Naive thymus-derived CD4-positive, alpha-beta T cell (primary cell): Measurements from ENCODE around the gene CLOCK. TPM values are rescaled to one million over a fixed set of nuclear protein-coding genes. Genes with fewer than 3 reads are reported as not detected.

ENCODE experiments used
- ATAC-seq: fragments of 150-1000 bp; cut with Tn5 transposase; 2 replicates; pipeline ENCODE4 v1.10.0; 2021; ENCODE audit warnings: mild to moderate bottlenecking, moderate library complexity
- CTCF ChIA-PET: fragments of 350-600 bp; sonication (Branson Sonifier 250); formaldehyde crosslinking; loops from one replicate; lab custom pipeline; 2021; ENCODE audit warnings: antibody characterized with exemption; lab: Charles Lee
- POLR2A ChIA-PET: fragments of 350-600 bp; sonication (Branson Sonifier 250); formaldehyde crosslinking; loops from one replicate; lab custom pipeline; 2021; ENCODE audit warnings: antibody characterized with exemption, inconsistent platforms; lab: Charles Lee
- DNase-seq, 9 donors: peaks; one replicate each; pipeline versions ENCODE4 v3.0.0 to v3.0.0-alpha.2; 2020 to 2022; ENCODE audit warnings: mixed read lengths in 1 of 9
- H3K27ac ChIP-seq: one replicate; pipeline ENCODE4 v1.7.0; 2013; ENCODE audit warnings: mild to moderate bottlenecking, low read depth, low read length, moderate library complexity
- H3K27me3 ChIP-seq, 2 donors: one replicate each; pipeline ENCODE4 v1.7.0; 2013; ENCODE audit warnings: low read length in 2 of 2, mild to moderate bottlenecking in 2 of 2, moderate library complexity in 2 of 2; ENCODE audit not compliant: control insufficient read depth in 2 of 2, insufficient read depth in 2 of 2
- H3K36me3 ChIP-seq, 3 experiments: 1 replicate in 2 of 3; 2 replicates in 1 of 3; pipeline ENCODE4 v1.7.0; 2013; ENCODE audit warnings: low read length in 3 of 3, mild to moderate bottlenecking in 3 of 3, moderate library complexity in 1 of 3; ENCODE audit not compliant: insufficient read depth in 3 of 3, control insufficient read depth in 2 of 3
- H3K4me1 ChIP-seq, 2 donors: one replicate each; pipeline ENCODE4 v1.7.0; 2013; ENCODE audit warnings: low read length in 2 of 2, mild to moderate bottlenecking in 2 of 2, moderate library complexity in 1 of 2; ENCODE audit not compliant: control insufficient read depth in 2 of 2, insufficient read depth in 2 of 2
- H3K4me3 ChIP-seq: 2 replicates; pipeline ENCODE4 v1.7.0; 2013; ENCODE audit warnings: mild to moderate bottlenecking, low read length
- H3K9me3 ChIP-seq, 3 experiments: 1 replicate in 2 of 3; 2 replicates in 1 of 3; pipeline ENCODE4 v1.7.0; 2013; ENCODE audit warnings: low read length in 3 of 3; ENCODE audit not compliant: control insufficient read depth in 2 of 3
- H3K27ac Mint-ChIP-seq, 9 donors: one replicate each; pipeline ENCODE4 v1.8.0; 2020 to 2022; ENCODE audit warnings: mixed read lengths in 9 of 9, mild to moderate bottlenecking in 8 of 9, moderate library complexity in 5 of 9, inconsistent platforms in 2 of 9
- H3K27me3 Mint-ChIP-seq, 5 donors: one replicate each; pipeline ENCODE4 v1.8.0; 2021 to 2022; ENCODE audit warnings: mixed read lengths in 5 of 5, mild to moderate bottlenecking in 1 of 5
- H3K36me3 Mint-ChIP-seq, 5 donors: one replicate each; pipeline ENCODE4 v1.8.0; 2020 to 2022; ENCODE audit warnings: mixed read lengths in 5 of 5, mild to moderate bottlenecking in 3 of 5, inconsistent platforms in 1 of 5
- H3K4me1 Mint-ChIP-seq, 7 donors: one replicate each; pipeline ENCODE4 v1.8.0; 2020 to 2022; ENCODE audit warnings: mixed read lengths in 7 of 7, mild to moderate bottlenecking in 3 of 7, inconsistent platforms in 1 of 7
- H3K4me3 Mint-ChIP-seq, 10 donors: one replicate each; pipeline ENCODE4 v1.8.0; 2020 to 2022; ENCODE audit warnings: mild to moderate bottlenecking in 10 of 10, mixed read lengths in 10 of 10, moderate library complexity in 6 of 10, inconsistent platforms in 2 of 10
- H3K9me3 Mint-ChIP-seq, 11 donors: one replicate each; pipeline ENCODE4 v1.8.0; 2020 to 2022; ENCODE audit warnings: mixed read lengths in 11 of 11, mild to moderate bottlenecking in 4 of 11, inconsistent platforms in 1 of 11, moderate library complexity in 1 of 11
- intact Hi-C, 2 donors: fragments of 100-400 bp; cut with micrococcal nuclease; formaldehyde crosslinking; loops; one replicate each; pipeline ENCODE4 v1.15.1; 2023
- polyA plus RNA-seq, 2 donors: library from polyadenylated mRNA; unstranded; fragments of 300-500 nt; fragmentation: Illumina TruSeq; gene quantifications; one replicate each; pipeline ENCODE4 v1.2.3, GENCODE V29; 2021
- total RNA-seq, 6 experiments: library from RNA in 5 of 6; stranded (reverse) in 5 of 6; gene quantifications; 1 replicate in 5 of 6; 2 replicates in 1 of 6; pipeline ENCODE4 v1.2.3 and lab custom pipeline; 2021 to 2026

Gene CLOCK
- total and polyA plus RNA-seq, 7 experiments from 2014 or later = 4.6 to 12.6 (median 8.6) TPM

DNA sequence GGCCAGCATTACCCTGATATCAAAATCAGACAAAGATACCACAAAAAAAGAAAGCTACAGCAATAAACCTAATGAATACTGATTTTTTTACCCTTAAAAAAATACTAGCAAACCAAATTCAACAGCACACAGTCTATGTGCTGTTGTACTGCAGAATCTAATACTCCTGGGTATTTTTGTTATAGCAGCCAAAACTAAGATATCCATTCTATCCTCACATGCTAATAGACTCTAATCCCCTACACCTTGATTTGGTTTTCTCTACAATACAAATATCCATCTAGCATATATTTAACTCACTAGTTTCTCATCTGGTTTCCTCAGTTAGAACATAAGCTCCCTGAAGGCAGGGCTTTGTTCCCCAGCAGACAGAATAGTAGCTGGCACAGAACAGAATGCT lies 12.4 kb downstream of the CLOCK start:
- DNase-seq (no peak), ATAC-seq (no peak)
- intact Hi-C loops = loop anchor here in 1 of 2 donors (5.0 kb wide), 1 partner anchor 37 kb away; no protein-coding TSS in a partner anchor
- Histone ChIP-seq H3K4me3 (no peak overlapping the region), H3K27me3 (no peaks in the 10 kb centered on the region), H3K4me1 (peaks cover 10 to 12% of the 10 kb centered on the region in 2 donors), H3K36me3 (no peaks in the 10 kb centered on the region), H3K27ac (no peak overlapping the region), H3K9me3 (no peaks in the 10 kb centered on the region)
- Mint-ChIP-seq H3K27me3 (no peaks in the 10 kb centered on the region), H3K9me3 (peaks cover 6 to 44% (median 12%) of the 10 kb centered on the region in 11 donors), H3K27ac (no peak overlapping the region), H3K4me1 (peaks cover 14 to 37% (median 29%) of the 10 kb centered on the region in 7 donors), H3K36me3 (peaks cover 0 to 40% (median 36%) of the 10 kb centered on the region in 5 donors), H3K4me3 (no peak overlapping the region)
- POLR2A ChIA-PET = no interaction called here
- CTCF ChIA-PET = no interaction called here

DNA sequence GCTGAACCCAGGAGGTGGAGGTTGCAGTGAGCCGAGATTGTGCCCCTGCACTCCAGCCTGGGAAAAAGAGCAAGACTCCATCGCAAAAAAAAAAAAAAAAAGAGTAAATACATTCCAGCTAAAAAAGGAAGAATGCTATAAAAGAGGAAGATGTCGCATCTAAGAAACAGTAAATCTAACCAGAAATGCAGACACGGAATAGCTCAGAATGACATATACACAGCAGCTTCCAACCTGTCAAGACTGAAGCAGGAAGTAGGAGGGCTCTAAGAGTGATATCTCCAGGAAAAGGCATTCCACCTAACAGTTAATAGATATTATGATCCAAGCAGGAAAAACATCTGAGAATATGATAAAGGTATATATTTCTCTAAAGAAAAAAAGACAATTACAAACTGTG lies 16.0 kb downstream of the CLOCK start:
- H3K4me3 Mint-ChIP-seq = no peak overlapping the region
- H3K27ac Mint-ChIP-seq = no peak overlapping the region
- Histone ChIP-seq H3K36me3 (no peaks in the 10 kb centered on the region), H3K4me1 (no peaks in the 10 kb centered on the region), H3K27me3 (no peaks in the 10 kb centered on the region), H3K9me3 (no peaks in the 10 kb centered on the region), H3K27ac (no peak overlapping the region), H3K4me3 (no peak overlapping the region)
- ChIA-PET POLR2A (interaction anchor here (1.0 kb wide), 1 partner anchor 15 kb away, joined by 3 read pairs; no protein-coding TSS in a partner anchor), CTCF (no interaction called here)
- H3K9me3 Mint-ChIP-seq = peaks cover 7 to 44% (median 12%) of the 10 kb centered on the region in 11 donors
- ATAC-seq = no peak
- no peaks in the 10 kb centered on the region for H3K27me3 Mint-ChIP-seq
- peaks cover 0 to 28% (median 16%) of the 10 kb centered on the region in 7 donors for H3K4me1 Mint-ChIP-seq
- intact Hi-C loops = loop anchor here in 1 of 2 donors (5.0 kb wide), 1 partner anchor 33 kb away; no protein-coding TSS in a partner anchor
- H3K36me3 Mint-ChIP-seq = peaks cover 0 to 52% (median 43%) of the 10 kb centered on the region in 5 donors
- DNase-seq = no peak

DNA sequence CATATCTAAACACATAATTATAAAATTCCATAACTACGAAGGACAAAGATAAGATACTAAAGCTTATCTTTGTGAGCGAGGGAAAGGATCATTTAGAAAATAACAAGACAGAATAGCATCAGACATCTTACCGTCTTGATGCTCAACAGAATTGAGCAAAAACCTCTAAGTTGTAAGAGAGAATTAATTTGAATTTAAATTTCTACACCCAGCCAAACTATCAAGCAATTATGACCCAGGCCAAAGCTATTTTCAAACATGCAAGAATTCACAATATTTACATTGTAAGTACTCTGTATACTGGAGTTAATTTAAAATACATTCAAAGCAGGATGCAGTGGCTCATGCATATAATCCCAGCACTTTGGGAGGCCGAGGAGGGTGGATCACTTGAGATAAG lies 16.5 kb downstream of the CLOCK start:
- peaks cover 0 to 28% (median 16%) of the 10 kb centered on the region in 7 donors for H3K4me1 Mint-ChIP-seq
- H3K27ac Mint-ChIP-seq = peak overlapping the region in 1 of 9 donors; percentile 11
- no peak overlapping the region for H3K4me3 Mint-ChIP-seq
- Histone ChIP-seq H3K4me3 (no peak overlapping the region), H3K36me3 (no peaks in the 10 kb centered on the region), H3K4me1 (no peaks in the 10 kb centered on the region), H3K27ac (no peak overlapping the region), H3K27me3 (no peaks in the 10 kb centered on the region), H3K9me3 (no peaks in the 10 kb centered on the region)
- H3K36me3 Mint-ChIP-seq = peaks cover 0 to 52% (median 43%) of the 10 kb centered on the region in 5 donors
- no peaks in the 10 kb centered on the region for H3K27me3 Mint-ChIP-seq
- DNase-seq = no peak
- ChIA-PET CTCF (interaction anchor here (0.6 kb wide), 1 partner anchor 634 kb away, joined by 4 read pairs; no protein-coding TSS in a partner anchor), POLR2A (interaction anchor here (1.0 kb wide), 1 partner anchor 15 kb away, joined by 3 read pairs; no protein-coding TSS in a partner anchor)
- intact Hi-C loops = loop anchor here in 1 of 2 donors (5.0 kb wide), 1 partner anchor 33 kb away; no protein-coding TSS in a partner anchor
- H3K9me3 Mint-ChIP-seq = peaks cover 7 to 44% (median 12%) of the 10 kb centered on the region in 11 donors
- ATAC-seq = no peak

DNA sequence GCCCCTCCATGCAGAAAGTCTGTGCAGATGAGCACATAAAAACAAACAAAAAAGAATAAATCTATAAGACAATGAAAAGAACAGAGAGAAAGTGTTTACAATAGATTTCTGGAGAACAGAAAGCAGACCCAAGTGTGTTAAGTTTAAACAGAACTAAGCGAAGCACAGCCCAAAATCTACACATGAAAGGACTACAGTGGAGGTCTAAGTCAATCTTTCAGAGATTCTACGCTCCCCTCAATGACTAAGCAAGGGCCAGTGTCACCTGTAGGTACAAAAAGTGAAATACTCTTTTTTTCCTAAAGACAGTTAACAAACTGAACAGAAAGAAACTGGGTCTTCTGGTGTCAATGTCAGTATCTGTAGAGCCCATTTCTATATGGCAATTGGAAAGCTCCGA lies 18.2 kb downstream of the CLOCK start:
- peaks cover 1 to 38% (median 9%) of the 10 kb centered on the region in 11 donors for H3K9me3 Mint-ChIP-seq
- peak overlapping the region in 2 of 9 donors; percentile 7 to 52 for H3K27ac Mint-ChIP-seq
- ATAC-seq (no peak), DNase-seq (no peak)
- Histone ChIP-seq H3K9me3 (no peaks in the 10 kb centered on the region), H3K4me3 (no peak overlapping the region), H3K4me1 (no peaks in the 10 kb centered on the region), H3K27ac (no peak overlapping the region), H3K36me3 (no peaks in the 10 kb centered on the region), H3K27me3 (no peaks in the 10 kb centered on the region)
- H3K4me3 Mint-ChIP-seq = no peak overlapping the region
- peaks cover 0 to 28% (median 16%) of the 10 kb centered on the region in 7 donors for H3K4me1 Mint-ChIP-seq
- H3K27me3 Mint-ChIP-seq = no peaks in the 10 kb centered on the region
- CTCF ChIA-PET = no interaction called here
- intact Hi-C loops = no loop called here
- peaks cover 0 to 44% (median 38%) of the 10 kb centered on the region in 5 donors for H3K36me3 Mint-ChIP-seq
- POLR2A ChIA-PET = no interaction called here

DNA sequence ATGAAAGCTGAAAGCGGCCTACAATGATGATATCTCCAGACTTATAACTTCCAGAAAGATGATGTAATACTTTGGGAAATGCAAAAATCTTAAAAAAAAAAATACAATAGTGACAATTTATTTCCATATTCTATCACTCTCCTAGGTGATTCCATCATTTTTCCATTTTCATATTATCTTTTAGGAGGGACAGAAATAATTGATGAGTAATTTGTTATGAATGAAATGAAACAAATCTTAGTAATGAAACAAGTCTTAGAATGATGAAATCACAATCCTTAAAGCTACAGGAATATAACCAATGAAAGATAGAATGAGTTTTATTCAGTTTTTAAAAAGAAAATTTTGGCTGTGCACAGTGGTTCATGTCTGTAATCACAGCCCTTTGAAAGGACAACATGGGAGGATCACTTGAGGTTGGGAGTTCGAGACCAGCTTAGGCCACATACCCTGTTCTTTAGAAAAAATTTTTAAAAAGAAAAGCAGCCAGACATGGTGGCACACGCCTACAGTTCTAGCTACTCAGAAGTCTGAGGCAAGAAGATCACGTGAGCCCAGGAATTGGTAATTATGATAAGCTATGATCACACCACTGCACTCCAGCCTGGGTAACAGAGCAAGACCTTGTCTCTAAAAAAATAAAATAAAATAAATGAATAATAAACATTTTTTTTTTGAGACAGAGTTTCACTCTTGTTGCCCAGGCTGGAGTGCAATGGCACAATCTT lies 21.7 kb downstream of the CLOCK start:
- Mint-ChIP-seq H3K27ac (no peak overlapping the region), H3K4me1 (peaks cover 0 to 23% (median 13%) of the 10 kb centered on the region in 7 donors), H3K36me3 (peaks cover 0 to 31% (median 24%) of the 10 kb centered on the region in 5 donors), H3K27me3 (no peaks in the 10 kb centered on the region), H3K4me3 (no peak overlapping the region), H3K9me3 (peaks cover 0 to 10% (median 5%) of the 10 kb centered on the region in 11 donors)
- DNase-seq (no peak), ATAC-seq (no peak)
- intact Hi-C loops = no loop called here
- no peaks in the 10 kb centered on the region for H3K27me3 ChIP-seq
- no peaks in the 10 kb centered on the region for H3K36me3 ChIP-seq
- H3K9me3 ChIP-seq = no peaks in the 10 kb centered on the region
- POLR2A ChIA-PET = no interaction called here
- no peaks in the 10 kb centered on the region for H3K4me1 ChIP-seq
- no peak overlapping the region for H3K27ac ChIP-seq
- CTCF ChIA-PET = no interaction called here
- H3K4me3 ChIP-seq = no peak overlapping the region

DNA sequence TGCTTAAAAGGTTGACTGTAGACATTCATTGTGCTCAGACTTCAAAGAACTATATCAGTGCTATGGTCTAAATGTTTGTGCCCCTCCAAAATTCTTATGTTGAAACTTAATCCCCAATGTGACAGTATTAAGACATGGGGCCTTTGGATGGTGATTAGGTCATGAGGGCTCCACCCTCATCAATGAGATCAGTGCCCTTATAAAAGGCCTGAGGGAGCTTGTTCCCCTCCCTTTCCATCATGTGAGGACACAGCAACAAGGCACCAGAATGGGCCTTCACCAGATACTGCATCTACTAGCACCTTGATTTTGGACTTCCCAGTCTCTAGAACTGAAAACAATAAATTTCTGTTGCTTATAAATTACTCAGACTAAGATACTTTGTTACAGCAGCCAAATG lies 28.3 kb downstream of the CLOCK start:
- no peak for DNase-seq
- H3K36me3 ChIP-seq = no peaks in the 10 kb centered on the region
- H3K27me3 Mint-ChIP-seq = no peaks in the 10 kb centered on the region
- H3K9me3 Mint-ChIP-seq = peaks cover 0 to 12% (median 0%) of the 10 kb centered on the region in 11 donors
- intact Hi-C loops = no loop called here
- H3K4me1 Mint-ChIP-seq = peaks cover 0 to 15% (median 9%) of the 10 kb centered on the region in 7 donors
- no peaks in the 10 kb centered on the region for H3K9me3 ChIP-seq
- no peak overlapping the region for H3K4me3 ChIP-seq
- no peaks in the 10 kb centered on the region for H3K27me3 ChIP-seq
- no peak overlapping the region for H3K4me3 Mint-ChIP-seq
- no peak for ATAC-seq
- H3K27ac ChIP-seq = no peak overlapping the region
- H3K36me3 Mint-ChIP-seq = peaks cover 0 to 26% (median 17%) of the 10 kb centered on the region in 5 donors
- CTCF ChIA-PET = interaction anchor here (0.6 kb wide), 1 partner anchor 11 kb away, joined by 3 read pairs; no protein-coding TSS in a partner anchor
- POLR2A ChIA-PET = interaction anchor here (0.9 kb wide), 1 partner anchor 49 kb away, joined by 3 read pairs; no protein-coding TSS in a partner anchor
- H3K27ac Mint-ChIP-seq = no peak overlapping the region
- H3K4me1 ChIP-seq = no peaks in the 10 kb centered on the region
